Stomach (tissue), 9 donors: ENCODE results near the gene SLC28A3. TPM values are rescaled to one million over a fixed set of nuclear protein-coding genes. Genes with fewer than 3 reads are reported as not detected.

ENCODE experiments used
- DNase-seq, 2 donors: peaks; one replicate each; pipeline versions ENCODE4 v3.0.0 to v3.0.0-alpha.2; 2013 to 2019
- H3K27ac ChIP-seq, 5 donors: fragments of 200-600 bp in 4 of 5; sonication (generic) in 4 of 5; one replicate each; pipeline ENCODE4 v1.5.1; 2013 to 2019; ENCODE audit warnings: mild to moderate bottlenecking in 1 of 5, moderate library complexity in 1 of 5
- H3K27me3 ChIP-seq, 3 donors: fragments of 200-600 bp; sonication (generic); one replicate each; pipeline ENCODE4 v1.5.1; 2017 to 2019; ENCODE audit warnings: mixed run types in 1 of 3
- H3K36me3 ChIP-seq, 4 donors: fragments of 200-600 bp; sonication (generic); 1 replicate in 3 of 4; 2 replicates in 1 of 4; pipeline ENCODE4 v1.5.1; 2016 to 2019
- H3K4me1 ChIP-seq, 4 donors: fragments of 200-600 bp; sonication (generic); one replicate each; pipeline ENCODE4 v1.5.1; 2016 to 2019
- H3K4me3 ChIP-seq, 4 donors: fragments of 200-600 bp; sonication (generic) in 3 of 4; one replicate each; pipeline ENCODE4 v1.5.1; 2016 to 2019; ENCODE audit warnings: mild to moderate bottlenecking in 1 of 4
- H3K9me3 ChIP-seq, 4 donors: fragments of 200-600 bp; sonication (generic); one replicate each; pipeline ENCODE4 v1.5.1; 2016 to 2019
- CTCF ChIP-seq, 7 experiments: fragments of 450-650 bp in 4 of 7; fragments of 200-600 bp in 3 of 7; sonication (generic) in 3 of 7; IDR thresholded peaks; one replicate each; pipeline ENCODE4 v1.5.1; 2016 to 2019; ENCODE audit warnings: antibody characterized with exemption in 7 of 7, control low read depth in 2 of 7, mild to moderate bottlenecking in 1 of 7
- EP300 ChIP-seq: sonication (generic); formaldehyde crosslinking; IDR thresholded peaks from one replicate; pipeline ENCODE4 v1.6.1; 2017; ENCODE audit warnings: antibody characterized with exemption
- POLR2A ChIP-seq, 4 donors: fragments of 450-650 bp; IDR thresholded peaks; one replicate each; pipeline ENCODE4 v1.6.1; 2016; ENCODE audit warnings: antibody characterized with exemption in 4 of 4, control low read depth in 2 of 4, mild to moderate bottlenecking in 1 of 4, moderate library complexity in 1 of 4
- POLR2AphosphoS5 ChIP-seq, 3 donors: sonication (generic); formaldehyde crosslinking; IDR thresholded peaks; one replicate each; pipeline ENCODE4 v1.6.1; 2016; ENCODE audit warnings: antibody characterized with exemption in 3 of 3
- WGBS, 5 donors: extraction: QIAGEN DNeasy Blood & Tissue Kit in 3 of 5; methylation state at CpG; one replicate each; pipeline versions ENCODE4 v1.1.5 to v1.1.7; 2013 to 2018; 5-methylcytosine and 5-hydroxymethylcytosine counted together
- intact Hi-C: fragments of 100-400 bp; cut with DNase I; formaldehyde crosslinking; loops from one replicate; pipeline ENCODE4 v1.15.1; 2023; ENCODE audit warnings: low total_unique reads
- polyA plus RNA-seq, 3 donors: library from polyadenylated mRNA; stranded (reverse); fragments of 200-250 nt; gene quantifications; one replicate each; pipeline ENCODE4 v1.2.3, GENCODE V29; 2013
- total RNA-seq, 5 donors: library from RNA; depleted of rRNA; stranded (reverse); fragments of >200 nt; gene quantifications; one replicate each; pipeline versions ENCODE4 v1.1.0 to v1.2.3, GENCODE V29; 2014 to 2016
- donor health status: healthy with polysubstance abuse.
- donor health status: Bipolar disorder and iron deficiency.
- donor health status: healthy.

SLC28A3 gene
- total and polyA plus RNA-seq, 8 donors: 0.58 to 6.3 (median 1.3) TPM; not detected in 2

DNA sequence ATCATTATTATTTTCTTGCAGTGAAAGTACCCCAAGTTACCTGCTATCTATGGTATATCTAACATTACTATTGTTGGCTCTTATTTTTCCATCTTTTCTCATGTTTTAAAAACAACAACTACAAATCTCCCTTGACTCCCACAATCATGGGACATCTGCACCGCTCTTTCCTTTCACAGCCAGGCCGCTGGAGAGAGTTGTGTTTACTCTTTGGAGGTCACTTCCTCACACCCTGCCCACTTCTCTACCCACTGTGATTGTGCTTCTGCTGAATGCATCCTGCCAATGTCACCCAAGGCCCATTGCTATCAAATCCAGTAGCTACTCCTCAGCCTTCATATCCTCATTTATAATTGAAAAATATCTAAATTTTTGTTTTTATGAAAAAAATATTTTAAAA lies 29.7 kb downstream of the SLC28A3 start:
- no peaks in the 10 kb centered on the region for H3K36me3 ChIP-seq
- DNase-seq: peak in 1 of 2 donors; percentile 25
- peaks cover 0 to 8% (median 3%) of the 10 kb centered on the region in 4 donors for H3K4me1 ChIP-seq
- intact Hi-C loops: no loop called here
- H3K4me3 ChIP-seq: no peak overlapping the region
- TF ChIP-seq POLR2A (IDR thresholded peaks at IDR 0.05) (no peak), POLR2AphosphoS5 (IDR thresholded peaks at IDR 0.05) (no peak), EP300 (no peak), CTCF (IDR thresholded peaks at IDR 0.05) (no peak)
- 19 to 53% (median 36%) methylated on average over 2 of the region's 2 CpGs for WGBS, 5 donors
- no peaks in the 10 kb centered on the region for H3K27me3 ChIP-seq
- H3K9me3 ChIP-seq: no peaks in the 10 kb centered on the region
- no peak overlapping the region for H3K27ac ChIP-seq

DNA sequence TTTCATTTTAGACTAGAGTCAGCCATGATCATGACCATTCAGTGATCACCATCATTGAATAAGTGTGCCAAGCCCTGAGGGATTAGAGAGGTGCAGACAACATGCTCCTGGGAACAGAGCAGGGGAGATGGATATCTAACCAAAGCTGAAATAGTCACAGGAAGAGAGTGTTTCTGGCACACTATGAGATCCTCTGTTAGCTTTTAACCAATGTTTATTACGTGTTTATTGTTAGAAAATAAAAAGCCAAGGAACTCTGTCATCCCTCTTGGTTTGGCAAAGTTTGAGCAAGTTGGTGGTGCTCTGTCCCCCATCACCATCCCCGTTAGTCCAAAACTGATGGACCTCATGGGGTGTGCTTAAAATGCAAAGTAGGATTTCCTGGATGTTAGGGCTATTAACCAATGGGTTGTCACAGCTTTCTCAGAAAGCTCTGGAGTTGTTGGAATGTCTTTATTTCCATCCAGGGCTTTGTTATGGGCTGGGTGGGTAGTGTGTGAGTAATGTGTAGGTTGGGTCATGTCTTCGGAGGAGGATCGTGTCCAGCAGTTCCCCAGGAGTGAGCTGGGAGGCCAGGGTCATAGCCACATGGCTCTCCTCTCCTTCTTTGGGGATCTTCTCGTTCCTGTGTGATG lies 34.9 kb downstream of the SLC28A3 start:
- 75 to 83% (median 76%) methylated on average over 4 to 5 of the region's 5 CpGs for WGBS, 5 donors
- TF ChIP-seq POLR2A (IDR thresholded peaks at IDR 0.05): no peak
- no peak for TF ChIP-seq POLR2AphosphoS5 (IDR thresholded peaks at IDR 0.05)
- no peak for TF ChIP-seq EP300
- no peak for TF ChIP-seq CTCF (IDR thresholded peaks at IDR 0.05)
- H3K27me3 ChIP-seq: no peaks in the 10 kb centered on the region
- no peak overlapping the region for H3K4me3 ChIP-seq
- no peak overlapping the region for H3K27ac ChIP-seq
- intact Hi-C loops: loop anchor here (5.0 kb wide), 1 partner anchor 363 kb away; no protein-coding TSS in a partner anchor
- DNase-seq: no peak
- no peaks in the 10 kb centered on the region for H3K36me3 ChIP-seq
- peaks cover 0 to 9% (median 2%) of the 10 kb centered on the region in 4 donors for H3K4me1 ChIP-seq
- no peaks in the 10 kb centered on the region for H3K9me3 ChIP-seq

DNA sequence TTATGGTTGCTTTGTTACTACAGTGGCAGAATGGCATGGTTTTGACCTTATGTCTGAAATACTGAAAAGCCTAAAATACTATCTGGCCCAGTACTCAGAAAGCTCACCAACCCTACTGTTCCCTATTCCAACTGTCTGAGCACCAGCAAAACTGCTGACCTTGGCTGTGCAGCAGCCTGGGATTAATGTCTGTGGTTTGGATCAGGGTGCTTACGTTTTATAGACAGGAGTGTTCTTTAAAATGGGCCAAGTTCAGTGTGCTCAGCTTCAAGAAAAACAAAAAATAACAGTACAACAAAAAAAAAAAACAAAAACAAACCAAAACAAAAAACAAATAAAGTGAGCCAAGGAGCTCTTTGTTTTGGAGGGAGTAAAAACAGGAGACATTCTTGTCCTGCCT lies 36.4 kb downstream of the SLC28A3 start:
- peaks cover 0 to 9% (median 2%) of the 10 kb centered on the region in 4 donors for H3K4me1 ChIP-seq
- no peak overlapping the region for H3K27ac ChIP-seq
- no peaks in the 10 kb centered on the region for H3K27me3 ChIP-seq
- no peaks in the 10 kb centered on the region for H3K36me3 ChIP-seq
- intact Hi-C loops: no loop called here
- WGBS, 5 donors: 62 to 76% (median 69%) methylated on average over 1 of the region's 1 CpG
- no peak for DNase-seq
- H3K4me3 ChIP-seq: no peak overlapping the region
- TF ChIP-seq CTCF (IDR thresholded peaks at IDR 0.05) (no peak), POLR2A (IDR thresholded peaks at IDR 0.05) (no peak), EP300 (no peak), POLR2AphosphoS5 (IDR thresholded peaks at IDR 0.05) (no peak)
- H3K9me3 ChIP-seq: no peaks in the 10 kb centered on the region

DNA sequence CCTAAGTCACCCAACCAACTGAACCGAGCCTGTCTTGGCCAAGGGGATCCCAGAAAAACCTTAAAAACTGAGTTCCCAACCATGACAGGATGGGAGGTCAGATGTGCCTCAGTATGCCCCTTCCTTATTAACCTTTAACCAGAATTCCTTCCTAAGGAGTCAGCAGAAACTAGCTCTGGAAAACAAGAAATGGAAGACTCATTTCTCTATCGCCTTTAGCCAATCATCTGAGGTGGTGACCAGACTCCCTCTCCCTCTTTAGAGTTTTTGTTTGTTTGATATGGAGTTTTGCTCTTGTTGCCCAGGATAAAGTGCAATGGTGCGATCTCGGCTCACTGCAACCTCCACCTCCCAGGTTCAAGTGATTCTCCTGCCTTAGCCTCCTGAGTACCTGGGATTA lies 37.5 kb downstream of the SLC28A3 start:
- intact Hi-C loops: no loop called here
- no peak for TF ChIP-seq POLR2A (IDR thresholded peaks at IDR 0.05)
- no peak for TF ChIP-seq CTCF (IDR thresholded peaks at IDR 0.05)
- TF ChIP-seq EP300: no peak
- TF ChIP-seq POLR2AphosphoS5 (IDR thresholded peaks at IDR 0.05): no peak

More for the DNA sequence above, 37.5 kb downstream of the SLC28A3 start:
- H3K27me3 ChIP-seq: no peaks in the 10 kb centered on the region
- H3K36me3 ChIP-seq: no peaks in the 10 kb centered on the region
- 92 to 99% (median 97%) methylated on average over 4 of the region's 4 CpGs for WGBS, 5 donors
- no peak overlapping the region for H3K27ac ChIP-seq
- no peak overlapping the region for H3K4me3 ChIP-seq
- no peak for DNase-seq
- H3K4me1 ChIP-seq: peaks cover 0 to 9% (median 2%) of the 10 kb centered on the region in 4 donors
- H3K9me3 ChIP-seq: no peaks in the 10 kb centered on the region
